ACC112 (cell line): ENCODE results near the gene FBXW2.
"Not testable (repeated sequence)": the region's sequence is repeated elsewhere in the genome, so short reads cannot be mapped to it uniquely, and the experiment has no call there.

Experiments used
- H2AFZ ChIP-seq: fragments of 200-600 bp; sonication (generic); one replicate; pipeline ENCODE4 v1.6.0; 2017; ENCODE audit warnings: antibody characterized with exemption, low read length; ENCODE audit not compliant: unreplicated experiment
- H3K27ac ChIP-seq: fragments of 200-600 bp; sonication (generic); 2 replicates; pipeline ENCODE4 v1.5.1; 2014; ENCODE audit warnings: low read depth, mild to moderate bottlenecking, antibody characterized with exemption, low read length, moderate library complexity
- H3K27me3 ChIP-seq: fragments of 200-600 bp; sonication (generic); 2 replicates; pipeline ENCODE4 v1.6.1; 2014; ENCODE audit warnings: mild to moderate bottlenecking, antibody characterized with exemption, low read length, moderate library complexity, mixed read lengths; ENCODE audit not compliant: insufficient read depth
- H3K36me3 ChIP-seq: fragments of 200-600 bp; sonication (generic); 2 replicates; pipeline ENCODE4 v1.6.1; 2016; ENCODE audit warnings: mild to moderate bottlenecking, antibody characterized with exemption, low read length, moderate library complexity, mixed read lengths; ENCODE audit not compliant: insufficient read depth
- H3K4me1 ChIP-seq: fragments of 200-600 bp; sonication (generic); one replicate; pipeline ENCODE4 v1.6.1; 2016; ENCODE audit warnings: low read length, mixed read lengths; ENCODE audit not compliant: insufficient read depth, unreplicated experiment, control insufficient read depth
- H3K4me3 ChIP-seq: fragments of 200-600 bp; sonication (generic); 2 replicates; pipeline ENCODE4 v1.5.1; 2014; ENCODE audit warnings: mild to moderate bottlenecking, low read depth, low read length
- H3K79me2 ChIP-seq: fragments of 200-600 bp; sonication (generic); one replicate; pipeline ENCODE4 v1.6.0; 2016; ENCODE audit warnings: low read length; ENCODE audit not compliant: control insufficient read depth, unreplicated experiment, insufficient read depth

FBXW2 gene

GRCh38 chr9:120818595-120818994 is 25.4 kb upstream of the FBXW2 start:
- Histone ChIP-seq H3K4me1 (peaks cover 4% of the 10 kb centered on the region), H3K79me2 (no peaks in the 10 kb centered on the region), H3K27me3 (no peaks in the 10 kb centered on the region), H3K4me3 (no peak overlapping the region), H3K36me3 (peaks cover 35% of the 10 kb centered on the region), H2AFZ (no peak overlapping the region), H3K27ac (no peak overlapping the region)

- Histone ChIP-seq H2AFZ (no peak overlapping the region), H3K27me3 (no peaks in the 10 kb centered on the region), H3K4me3 (no peak overlapping the region), H3K27ac (no peak overlapping the region), H3K79me2 (no peaks in the 10 kb centered on the region), H3K36me3 (peaks cover 24% of the 10 kb centered on the region), H3K4me1 (peaks cover 11% of the 10 kb centered on the region)
Observed at GRCh38 chr9:120815075-120815474, 21.9 kb upstream of the FBXW2 start.

GRCh38 chr9:120808931-120809330 is 15.7 kb upstream of the FBXW2 start:
- H3K4me1 ChIP-seq, result peaks cover 10% of the 10 kb centered on the region
- H3K4me3 ChIP-seq, result no peak overlapping the region
- no peak overlapping the region for H3K27ac ChIP-seq
- H2AFZ ChIP-seq, result no peak overlapping the region
- H3K36me3 ChIP-seq, result peaks cover 20% of the 10 kb centered on the region
- no peaks in the 10 kb centered on the region for H3K79me2 ChIP-seq
- H3K27me3 ChIP-seq, result no peaks in the 10 kb centered on the region

GRCh38 chr9:120807607-120808379 is 14.6 kb upstream of the FBXW2 start:
- H3K4me1 ChIP-seq, result no peaks in the 10 kb centered on the region
- no peaks in the 10 kb centered on the region for H3K27me3 ChIP-seq
- H3K27ac ChIP-seq, result no peak overlapping the region
- no peak overlapping the region for H3K4me3 ChIP-seq
- no peaks in the 10 kb centered on the region for H3K79me2 ChIP-seq
- peaks cover 20% of the 10 kb centered on the region for H3K36me3 ChIP-seq
- no peak overlapping the region for H2AFZ ChIP-seq

- not testable (repeated sequence) for H3K4me3 ChIP-seq, H3K79me2 ChIP-seq, H3K27ac ChIP-seq, H3K27me3 ChIP-seq, H3K4me1 ChIP-seq, H2AFZ ChIP-seq
- peaks cover 20% of the 10 kb centered on the region for H3K36me3 ChIP-seq
Observed at GRCh38 chr9:120804784-120805363, 11.7 kb upstream of the FBXW2 start.

GRCh38 chr9:120801441-120801840 is 8.2 kb upstream of the FBXW2 start:
- Histone ChIP-seq H3K36me3 (peaks cover 11% of the 10 kb centered on the region; the same call in 1 of the 2 replicates), H3K27me3 (no peaks in the 10 kb centered on the region), H3K27ac (no peak overlapping the region), H2AFZ (no peak overlapping the region), H3K4me1 (no peaks in the 10 kb centered on the region), H3K79me2 (no peaks in the 10 kb centered on the region), H3K4me3 (no peak overlapping the region)

GRCh38 chr9:120791161-120791560 is 2.1 kb downstream of the FBXW2 start:
- Histone ChIP-seq H3K79me2 (peaks cover 69% of the 10 kb centered on the region), H3K4me3 (peak overlapping the region; percentile 99), H3K27me3 (no peaks in the 10 kb centered on the region), H2AFZ (no peak overlapping the region), H3K36me3 (0 out of 2 replicates have a peak, but pooled peaks cover 8% of the 10 kb centered on the region), H3K27ac (no peak overlapping the region), H3K4me1 (peaks cover 15% of the 10 kb centered on the region)

GRCh38 chr9:120787933-120788332 is 5.3 kb downstream of the FBXW2 start:
- 0 out of 2 replicates have a peak, but pooled peaks cover 8% of the 10 kb centered on the region for H3K36me3 ChIP-seq
- H2AFZ ChIP-seq, result no peak overlapping the region
- H3K27me3 ChIP-seq, result no peaks in the 10 kb centered on the region
- peaks cover 17% of the 10 kb centered on the region for H3K4me1 ChIP-seq
- no peak overlapping the region for H3K27ac ChIP-seq
- peaks cover 61% of the 10 kb centered on the region for H3K79me2 ChIP-seq
- H3K4me3 ChIP-seq, result no peak overlapping the region

- Histone ChIP-seq H3K4me3 (no peak overlapping the region), H2AFZ (no peak overlapping the region), H3K36me3 (0 out of 2 replicates have a peak, but pooled peaks cover 8% of the 10 kb centered on the region), H3K27ac (peak overlapping the region; percentile 37; the same call in 1 of the 2 replicates), H3K79me2 (peaks cover 28% of the 10 kb centered on the region), H3K27me3 (no peaks in the 10 kb centered on the region), H3K4me1 (peaks cover 2% of the 10 kb centered on the region)
Observed at GRCh38 chr9:120783602-120784047, 9.6 kb downstream of the FBXW2 start.

GRCh38 chr9:120781236-120781635 is 12.0 kb downstream of the FBXW2 start:
- Histone ChIP-seq H2AFZ (no peak overlapping the region), H3K4me3 (no peak overlapping the region), H3K27ac (no peak overlapping the region), H3K36me3 (peaks cover 11% of the 10 kb centered on the region), H3K27me3 (no peaks in the 10 kb centered on the region), H3K4me1 (peaks cover 2% of the 10 kb centered on the region), H3K79me2 (peaks cover 14% of the 10 kb centered on the region)

GRCh38 chr9:120780367-120780766 is 12.8 kb downstream of the FBXW2 start:
- H3K36me3 ChIP-seq, result peaks cover 17% of the 10 kb centered on the region
- H3K79me2 ChIP-seq, result peaks cover 12% of the 10 kb centered on the region
- H3K4me1 ChIP-seq, result peaks cover 2% of the 10 kb centered on the region

More at GRCh38 chr9:120780367-120780766, 12.8 kb downstream of the FBXW2 start:
- no peak overlapping the region for H2AFZ ChIP-seq
- H3K27ac ChIP-seq, result no peak overlapping the region
- H3K27me3 ChIP-seq, result no peaks in the 10 kb centered on the region
- H3K4me3 ChIP-seq, result no peak overlapping the region
